HG02884 (cell line): ENCODE data around the gene ARHGAP22.

ENCODE experiments used
- ATAC-seq: cut with Tn5 transposase; IDR thresholded peaks from one replicate; pipeline ENCODE4 v1.9.1; 2021; ENCODE audit warnings: mild to moderate bottlenecking, moderate library complexity; ENCODE audit not compliant: unreplicated experiment

Gene ARHGAP22

DNA sequence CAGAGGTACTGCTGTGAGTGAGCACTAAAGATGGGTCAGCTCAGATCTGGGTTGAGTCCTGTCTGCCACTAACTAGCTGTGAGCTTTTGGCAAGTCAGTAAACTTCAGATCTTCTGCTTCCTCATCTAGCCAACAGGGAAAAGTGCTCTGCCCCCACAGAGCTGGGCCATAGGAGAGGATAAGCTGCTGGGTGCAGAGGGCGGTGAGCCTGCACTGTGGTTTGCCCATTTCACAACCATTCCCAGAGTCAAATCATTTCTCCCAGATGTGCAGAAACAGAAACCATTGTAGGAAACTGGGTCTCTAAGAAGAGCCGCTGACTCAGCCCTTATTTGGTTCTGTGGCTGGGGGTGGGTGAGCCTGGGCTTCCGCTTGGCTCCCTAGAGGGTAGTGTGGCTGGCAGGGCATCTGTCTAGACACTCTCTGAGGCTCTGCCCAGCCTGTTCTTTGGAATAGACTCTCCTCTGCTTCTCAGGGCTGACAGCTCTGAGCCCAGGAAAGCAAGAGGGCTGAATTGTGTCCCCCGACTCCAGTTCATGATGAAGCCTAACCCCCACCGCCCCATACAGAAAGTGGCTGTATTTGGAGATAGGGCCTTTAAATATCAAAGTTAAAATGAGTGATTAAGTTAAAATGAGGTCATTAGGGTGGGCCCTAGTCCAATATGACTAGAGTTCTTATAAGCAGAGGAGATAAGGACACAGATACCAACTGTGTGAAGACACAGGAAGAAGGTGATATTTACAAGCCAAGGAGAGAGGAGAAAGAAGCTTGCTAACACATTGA is 29.5 kb upstream of the ARHGAP22 start:
- peak; percentile 81 for ATAC-seq

DNA sequence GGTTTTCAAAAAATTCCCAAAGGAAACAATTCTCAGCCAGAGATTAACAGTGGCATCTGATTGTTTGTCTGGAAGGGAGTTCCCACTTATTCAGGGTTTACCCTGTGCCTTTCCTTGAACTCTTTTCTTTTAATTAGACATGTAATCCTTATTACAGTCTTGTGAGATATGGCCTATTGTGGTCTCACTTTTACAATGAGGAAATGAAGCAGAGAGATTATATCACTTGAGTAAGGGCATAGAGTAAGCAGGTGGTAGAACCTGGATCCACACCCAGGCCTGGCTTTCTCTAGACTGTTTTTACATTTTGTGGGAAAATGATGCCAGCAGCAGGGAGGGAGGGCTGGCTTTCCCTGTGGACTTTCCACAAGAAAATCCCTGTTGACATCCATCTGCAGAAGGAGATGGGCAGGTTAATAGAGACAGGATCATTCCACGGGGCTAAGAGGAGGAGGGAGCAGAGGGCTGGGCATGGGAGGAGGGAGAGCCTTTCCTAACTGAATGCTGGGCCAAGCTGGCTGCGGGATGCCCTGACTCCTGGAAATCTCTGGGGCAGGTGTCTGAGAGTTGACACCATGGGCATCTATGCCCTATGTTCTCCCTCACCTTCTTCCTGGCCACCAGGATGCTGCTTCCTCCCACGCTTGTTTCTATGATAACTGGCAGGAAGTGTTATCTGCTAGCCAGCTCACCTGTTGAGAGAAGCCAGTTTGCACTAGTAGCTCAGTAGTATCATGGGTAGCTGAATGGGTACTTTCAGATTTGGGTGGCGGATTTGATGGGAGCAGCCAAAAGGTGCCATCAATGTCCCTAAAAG is 28.7 kb upstream of the ARHGAP22 start:
- peak; percentile 14 for ATAC-seq

DNA sequence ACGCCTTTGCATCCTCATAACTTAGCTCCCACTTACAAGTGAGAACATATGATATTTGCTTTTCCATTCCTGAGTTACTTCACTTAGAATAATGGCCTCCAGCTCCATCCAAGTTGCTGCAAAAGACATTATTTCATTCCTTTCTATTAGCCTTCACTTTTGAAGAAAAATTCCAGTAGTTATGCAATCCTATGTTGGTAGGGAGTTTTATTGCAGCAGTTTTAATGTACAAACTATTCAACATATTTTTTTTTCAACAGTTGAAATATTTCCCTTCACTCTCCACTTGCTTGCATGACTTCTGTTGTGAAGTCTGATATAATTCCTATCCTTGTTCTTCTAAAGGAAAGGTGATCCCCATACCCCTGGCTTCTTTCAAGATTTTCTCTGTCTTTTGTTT is 27.3 kb upstream of the ARHGAP22 start:
- no peak for ATAC-seq

DNA sequence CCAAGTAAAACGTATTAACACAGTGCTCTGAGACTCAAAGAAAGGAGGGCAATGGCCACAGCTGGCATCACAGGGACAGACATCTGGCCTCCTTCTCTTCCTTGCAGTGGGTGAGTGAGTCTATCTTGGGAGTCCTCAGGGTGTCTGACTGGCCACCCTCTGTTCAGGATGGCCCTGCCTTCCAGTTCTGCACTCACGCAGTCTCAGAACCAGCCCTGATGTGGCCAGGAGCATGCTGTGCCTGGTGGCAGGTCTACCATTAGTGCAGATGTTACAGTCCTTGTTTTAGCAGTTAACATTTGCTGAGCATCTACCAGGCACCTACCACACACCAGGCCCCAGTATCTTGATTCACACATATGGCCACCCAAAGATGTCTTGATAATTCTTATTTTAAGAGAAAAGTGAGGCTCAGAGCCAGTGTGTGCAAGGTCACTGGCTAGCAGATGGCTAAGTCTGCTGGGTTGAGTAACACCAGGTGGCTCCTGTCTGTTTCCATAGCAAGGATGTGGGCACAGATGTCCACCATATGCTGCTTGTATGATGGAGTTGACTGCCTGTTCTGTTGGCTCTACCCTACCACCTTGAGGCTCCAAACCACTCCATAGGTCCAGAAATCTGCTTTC is 23.2 kb upstream of the ARHGAP22 start:
- ATAC-seq: no peak

DNA sequence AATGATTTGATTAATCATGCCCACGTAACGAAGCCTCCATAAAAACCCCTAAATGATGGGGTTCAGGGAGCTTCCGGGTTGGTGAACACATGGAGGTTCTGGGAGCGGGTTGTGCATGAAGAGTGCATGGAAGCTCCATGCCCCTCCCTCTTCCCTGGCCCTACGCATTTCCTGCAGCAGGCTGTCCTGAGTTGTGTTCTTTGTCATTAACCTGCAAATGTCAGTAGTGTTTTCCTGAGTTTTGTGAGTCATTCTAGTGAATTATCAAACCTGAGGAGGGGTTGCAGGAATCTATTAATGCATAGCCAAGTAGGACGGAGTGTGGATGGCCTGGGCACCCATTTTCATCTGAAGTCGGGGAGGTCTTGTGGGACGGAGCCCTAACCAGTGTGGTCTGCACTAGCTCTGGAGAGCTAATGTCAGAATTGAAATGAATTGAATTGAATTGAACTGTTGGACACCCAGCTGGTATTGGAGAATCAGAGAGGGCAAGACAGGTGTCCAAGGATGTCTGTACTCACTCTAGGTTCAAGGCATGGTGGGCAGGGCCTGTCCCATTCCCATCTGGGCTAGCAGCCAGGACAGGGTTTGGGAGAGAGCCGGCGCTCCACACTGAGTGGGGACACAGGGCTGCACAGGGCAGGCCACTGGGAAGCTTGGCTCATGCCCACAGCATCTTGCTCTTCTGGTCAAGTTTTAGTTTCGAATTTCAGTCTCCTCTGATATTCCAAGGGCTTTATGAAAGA is 22.3 kb upstream of the ARHGAP22 start:
- ATAC-seq: no peak

DNA sequence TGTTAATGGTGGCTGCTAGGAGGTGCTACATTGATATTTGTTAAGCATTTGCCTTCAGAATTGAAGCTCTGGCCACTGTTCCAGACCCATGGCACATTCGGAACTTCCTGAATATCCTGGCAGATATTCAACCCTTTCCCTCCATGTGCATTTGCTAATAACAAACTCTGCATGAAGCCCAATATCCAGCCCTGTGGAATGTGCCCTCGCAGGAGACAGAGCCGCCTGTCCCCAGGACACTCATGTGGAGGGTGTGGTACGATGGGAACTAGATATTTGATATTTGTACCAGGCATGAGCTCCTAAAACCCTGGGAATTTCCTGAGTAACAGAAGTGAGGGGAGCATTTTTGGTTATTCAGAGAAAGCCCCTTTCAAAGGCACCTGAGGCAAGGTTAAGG is 21.6 kb upstream of the ARHGAP22 start:
- ATAC-seq: no peak

DNA sequence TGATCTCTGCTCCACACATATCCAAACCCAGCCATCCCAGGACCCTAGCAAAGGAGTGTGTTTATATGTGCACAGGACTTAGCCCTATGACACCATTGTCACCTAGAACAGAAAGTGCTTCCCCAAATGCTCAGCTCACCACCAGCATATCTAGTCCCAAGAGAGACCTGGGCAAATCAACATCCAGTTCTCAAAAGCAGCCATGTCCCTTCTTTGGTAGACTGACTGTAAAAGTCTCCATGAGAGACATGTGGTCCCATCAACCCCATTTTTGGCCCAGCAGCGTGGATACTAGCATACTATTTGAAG is 20.9 kb upstream of the ARHGAP22 start:
- ATAC-seq: no peak

DNA sequence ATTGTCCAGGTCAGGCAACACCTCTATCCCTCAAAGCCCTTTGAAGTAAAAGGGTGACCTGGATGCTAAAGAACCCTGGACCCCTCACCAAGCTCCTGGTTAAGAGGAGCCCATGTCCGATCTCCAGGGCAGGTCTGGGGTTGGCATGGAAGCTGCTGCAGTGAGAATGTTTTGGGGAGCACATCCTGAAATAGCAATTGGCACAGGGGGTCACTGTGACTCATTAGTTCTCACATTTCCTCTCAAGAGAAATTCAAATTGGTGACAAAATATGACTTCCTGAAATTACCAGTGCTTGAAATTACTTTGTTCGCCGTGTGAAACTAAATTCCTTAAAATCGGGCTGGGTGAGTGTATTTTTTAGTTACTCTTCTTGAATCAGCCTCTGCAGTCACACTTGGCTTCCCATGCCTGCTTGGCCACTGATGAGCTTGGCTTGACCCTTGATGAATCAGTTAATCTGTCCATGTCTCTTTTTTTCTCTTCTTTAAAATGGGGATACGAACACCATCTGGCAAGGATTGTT is 18.8 kb upstream of the ARHGAP22 start:
- no peak for ATAC-seq

DNA sequence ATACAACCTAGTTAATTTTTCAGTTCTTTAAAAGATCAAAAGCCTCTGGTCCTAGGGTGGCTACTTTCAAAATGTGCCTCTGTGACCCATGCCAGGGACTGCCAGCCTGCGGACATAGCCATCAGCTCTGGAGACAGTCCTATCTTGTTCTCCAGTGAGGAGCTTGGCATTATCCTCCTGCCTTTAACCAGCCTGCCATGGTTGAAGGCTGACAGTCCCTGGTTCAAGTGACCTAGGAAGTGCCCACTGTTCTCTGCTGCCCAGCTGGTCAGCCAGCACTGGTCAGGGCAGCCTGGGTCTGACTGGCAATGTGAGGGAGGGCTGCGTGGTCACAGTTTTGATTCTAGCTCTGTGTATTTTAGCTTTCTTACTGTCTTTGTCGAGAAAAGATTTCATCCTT is 18.1 kb upstream of the ARHGAP22 start:
- no peak for ATAC-seq

DNA sequence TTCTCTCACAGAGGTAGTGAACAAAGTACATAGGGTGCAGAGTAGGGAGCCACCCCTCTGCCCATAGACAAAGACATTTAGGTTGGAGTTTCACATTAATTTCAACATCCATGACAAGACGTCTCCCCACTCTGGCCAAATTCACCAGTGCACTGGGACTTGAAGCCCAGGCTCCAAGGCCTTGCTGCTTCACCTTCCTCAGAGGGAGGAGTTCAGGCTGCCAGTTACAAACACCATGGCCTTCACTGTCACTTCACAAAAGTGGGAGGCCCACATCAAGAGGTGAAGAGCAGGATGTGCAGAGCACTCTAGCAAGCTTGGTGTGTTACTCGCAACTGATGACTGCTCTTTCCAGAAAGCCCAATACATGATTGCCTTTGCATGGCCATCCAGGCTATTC is 15.8 kb upstream of the ARHGAP22 start:
- ATAC-seq: no peak

DNA sequence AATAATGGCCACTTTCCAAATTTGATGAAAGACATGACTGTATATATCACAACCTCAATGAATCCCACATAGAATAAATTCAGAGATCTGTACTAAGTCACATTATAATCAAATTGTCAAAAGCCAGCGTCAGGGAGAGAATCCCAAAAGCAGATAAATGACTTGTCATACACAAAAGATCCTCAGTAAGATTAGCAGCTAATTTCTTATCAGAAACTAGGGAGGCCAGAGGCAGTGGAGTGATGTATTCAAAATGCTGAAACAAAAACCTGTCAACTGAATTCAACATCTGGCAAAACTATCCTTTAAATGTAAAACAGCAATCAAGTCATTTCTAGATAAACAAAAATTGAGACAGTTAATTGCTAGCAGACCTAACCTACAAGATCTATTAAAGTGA is 11.6 kb upstream of the ARHGAP22 start:
- no peak for ATAC-seq

DNA sequence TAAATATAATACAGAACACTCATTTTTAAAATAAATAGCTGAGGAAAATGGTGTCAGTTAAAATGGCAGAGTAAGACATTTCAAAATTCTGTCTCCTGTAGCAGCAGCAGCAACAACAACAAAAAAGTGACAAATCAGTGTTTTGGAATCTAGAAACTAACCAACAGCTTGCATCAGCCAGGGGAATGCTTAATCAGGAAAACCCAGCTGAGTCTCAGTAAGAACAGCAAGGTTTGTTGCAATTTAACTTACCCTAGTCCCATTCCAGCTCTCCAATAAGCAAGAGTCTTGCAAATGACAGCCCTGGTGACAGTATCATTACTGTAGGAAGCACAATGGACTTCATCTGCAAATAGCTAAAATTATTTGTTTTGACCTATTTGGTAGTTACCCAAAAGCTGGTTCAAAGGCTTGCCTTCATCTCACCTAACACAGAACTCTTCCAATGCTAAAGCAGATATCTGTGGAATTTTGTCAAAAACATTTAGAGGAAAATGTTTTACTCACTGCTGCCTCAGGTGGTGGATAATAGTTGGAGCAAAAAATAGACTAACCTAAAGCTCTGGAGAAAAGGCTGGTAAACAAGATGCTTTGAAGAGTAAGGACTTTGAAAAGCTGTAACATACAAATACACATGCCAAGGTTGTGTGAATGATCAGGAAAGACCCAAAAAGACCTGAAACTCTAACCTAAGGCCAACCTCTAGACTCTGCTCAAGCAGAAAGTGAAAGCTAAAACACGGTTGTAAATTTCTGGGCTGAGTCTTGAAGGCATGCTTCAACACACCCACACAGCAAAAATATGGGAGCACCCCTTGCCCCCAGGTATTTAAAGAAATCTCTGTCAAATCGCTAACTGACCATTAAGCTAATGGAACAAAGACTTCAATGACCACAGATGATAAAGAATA is 9.9 kb upstream of the ARHGAP22 start:
- ATAC-seq: peak; percentile 74

DNA sequence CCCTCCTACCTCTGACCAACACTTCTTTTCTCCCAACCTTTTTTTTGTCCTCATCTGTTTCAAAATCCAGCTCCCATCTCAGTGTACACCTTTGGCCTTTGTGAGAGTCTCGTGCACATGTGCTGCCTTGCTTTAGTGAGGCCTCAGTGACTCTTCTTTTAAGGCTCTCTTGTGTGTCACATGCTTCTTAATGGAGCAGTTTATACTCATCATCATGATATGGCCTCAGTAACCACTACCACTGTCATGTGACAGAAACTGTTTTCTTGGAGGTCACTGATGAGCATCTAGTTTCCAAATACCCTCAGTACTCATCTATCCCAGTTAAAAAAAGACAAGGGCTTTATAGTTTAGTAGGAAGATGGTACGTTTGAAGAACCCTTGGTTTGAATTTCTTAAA is 8.1 kb upstream of the ARHGAP22 start:
- no peak for ATAC-seq

DNA sequence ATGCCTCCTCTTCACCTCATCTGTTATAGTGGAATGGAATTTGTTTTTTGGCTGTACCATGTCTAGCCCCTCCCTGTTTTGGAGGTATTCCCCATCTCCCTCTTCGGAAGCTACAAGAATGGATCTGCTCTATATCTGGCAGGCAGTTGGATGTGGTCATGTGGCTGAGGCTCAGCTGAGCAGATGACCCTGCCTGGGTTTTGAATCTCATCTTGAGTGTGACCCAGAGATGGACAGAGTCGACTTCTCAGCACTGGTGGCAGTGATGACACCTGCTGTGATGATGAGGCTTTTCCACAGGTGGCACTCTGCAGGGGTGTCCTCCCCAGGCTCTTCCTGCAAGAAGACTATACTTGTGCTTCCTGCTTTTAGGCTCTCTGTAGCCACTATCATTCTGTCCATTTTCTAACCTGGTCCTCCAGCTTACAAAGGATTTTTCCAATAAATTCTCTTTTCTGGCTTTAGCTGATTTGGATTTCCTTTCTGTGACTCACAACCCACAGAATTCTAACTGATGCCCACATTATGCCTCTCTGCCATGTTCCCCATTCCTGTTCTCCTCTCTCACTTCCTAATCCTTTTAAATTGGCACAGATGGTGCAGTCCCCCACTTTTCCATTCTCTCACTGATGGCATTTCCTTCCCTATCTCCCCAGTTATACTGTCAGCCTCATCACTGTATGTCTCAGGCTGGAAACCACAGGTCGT is 7.5 kb upstream of the ARHGAP22 start:
- no peak for ATAC-seq

DNA sequence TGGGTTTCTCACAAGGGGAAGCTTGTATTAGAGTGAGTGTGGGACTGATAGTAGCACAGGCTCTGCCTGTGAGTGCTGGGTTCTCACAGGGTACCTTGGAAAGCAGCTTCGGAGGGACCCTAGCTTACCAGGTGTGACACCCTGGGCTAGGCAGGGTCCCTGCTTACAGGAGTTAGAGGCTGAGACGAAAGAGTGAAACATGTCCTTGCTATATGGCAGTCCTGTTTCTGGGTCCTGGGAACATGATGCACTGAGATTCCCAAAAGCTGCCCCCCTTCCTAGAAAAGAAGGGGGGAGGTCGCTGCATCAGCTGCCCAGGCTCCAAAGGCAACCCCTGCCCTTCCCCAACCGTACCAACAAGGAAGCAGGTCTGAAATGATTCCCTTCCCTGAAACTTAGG is 6.3 kb upstream of the ARHGAP22 start:
- ATAC-seq: no peak

DNA sequence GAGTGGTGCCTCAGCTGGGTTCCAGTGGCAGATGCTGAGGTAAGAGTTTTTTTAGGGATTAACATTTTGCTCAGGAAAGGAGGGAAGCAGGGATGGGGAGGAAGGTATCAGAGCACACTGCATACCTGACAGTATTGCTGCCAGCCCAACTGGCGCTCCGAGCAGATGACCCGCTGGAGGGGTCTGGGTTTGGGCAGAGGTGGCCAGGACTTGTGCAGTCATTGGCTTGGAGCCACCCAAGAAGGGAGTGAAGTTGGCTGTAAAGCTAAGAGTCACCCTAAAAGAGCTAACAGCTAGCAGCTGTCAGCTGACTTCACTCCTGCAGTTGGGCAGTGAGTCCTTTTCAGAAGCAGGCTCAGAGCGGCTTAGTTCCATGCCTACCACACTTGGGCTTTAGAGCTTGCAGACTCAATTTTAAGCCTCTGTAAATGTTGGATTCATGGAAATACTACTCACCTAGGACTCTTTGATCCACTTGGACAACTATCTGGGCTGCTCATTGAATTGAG is 5.8 kb upstream of the ARHGAP22 start:
- ATAC-seq: no peak

DNA sequence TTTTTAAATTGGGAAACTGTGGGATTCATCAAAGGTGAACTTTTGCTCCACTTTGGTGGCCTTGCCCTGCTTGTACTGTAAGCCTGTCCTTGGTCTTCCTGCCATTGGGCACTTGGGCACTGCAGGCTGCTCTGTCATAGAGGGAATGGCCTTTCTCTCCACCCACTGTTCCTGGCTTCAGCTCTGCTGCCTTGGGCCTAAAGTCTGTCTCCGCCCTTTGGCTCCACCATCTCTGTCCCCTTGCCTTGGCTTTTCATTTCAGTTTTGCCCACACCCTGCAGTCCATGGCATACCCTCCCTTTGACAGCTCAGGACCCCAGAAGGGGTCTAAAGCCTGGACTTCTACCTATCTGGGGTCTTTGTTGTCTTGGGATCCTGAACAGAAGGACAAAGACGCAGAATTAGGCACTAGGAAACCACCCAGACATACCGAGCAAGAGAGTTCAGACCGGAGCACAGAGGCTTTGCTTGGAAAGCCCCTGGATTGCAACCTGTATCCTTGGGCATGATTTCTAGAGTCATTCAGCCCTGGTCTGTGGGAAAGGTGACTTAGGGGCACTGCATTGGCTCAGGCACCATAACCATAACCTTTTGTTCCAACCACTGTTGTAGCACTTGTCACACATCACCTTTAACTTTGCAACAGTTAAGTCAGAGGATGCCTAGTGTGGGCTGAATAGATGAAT is 5.2 kb upstream of the ARHGAP22 start:
- ATAC-seq: no peak

DNA sequence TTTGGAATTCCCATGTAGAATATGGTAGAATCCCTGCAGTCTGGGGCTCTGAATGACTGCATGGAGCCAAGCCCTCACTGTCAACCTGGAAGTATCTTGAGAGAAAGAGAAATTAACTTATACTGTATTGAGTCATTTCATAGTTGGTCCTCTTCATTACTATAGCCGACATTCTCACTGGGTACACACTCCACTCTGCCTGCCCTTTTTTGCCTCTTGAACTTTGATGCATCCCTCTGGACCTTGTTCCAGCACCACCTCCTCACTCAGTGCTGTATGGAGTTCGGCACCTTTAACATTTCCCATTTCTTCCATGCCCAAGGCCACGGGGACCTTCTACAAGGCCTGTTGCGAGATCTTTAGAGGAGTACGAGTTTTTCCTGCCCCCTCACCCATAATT is 4.6 kb upstream of the ARHGAP22 start:
- no peak for ATAC-seq

DNA sequence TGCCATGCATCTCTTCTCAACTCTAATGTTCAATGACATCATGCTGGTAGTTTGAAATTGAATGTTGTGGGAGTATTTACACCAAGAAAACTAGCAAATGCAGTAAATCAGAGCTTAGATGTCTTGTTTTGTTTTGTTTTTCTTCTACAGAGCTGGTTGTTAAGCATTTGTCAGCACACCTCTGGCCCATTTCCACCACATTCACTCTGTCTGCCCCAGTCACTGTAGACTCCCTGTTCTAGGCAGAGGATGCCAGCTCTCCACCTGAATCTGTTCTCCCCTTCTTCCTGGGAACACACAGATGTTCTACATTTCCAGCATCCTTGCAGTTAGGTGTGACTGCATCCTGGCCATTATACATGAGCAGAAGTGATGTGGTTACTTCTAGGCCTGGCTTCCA is 4.1 kb upstream of the ARHGAP22 start:
- no peak for ATAC-seq
